Skeletal muscle tissue (tissue), 4 donors: ENCODE measurements around the gene CIRBP. TPM values are rescaled to one million over a fixed set of nuclear protein-coding genes. Genes with fewer than 3 reads are reported as not detected.
A peak's percentile ranks its signal among the peaks of the same experiment; 100 is the strongest.

Source experiments
- H3K27ac ChIP-seq: one replicate; pipeline ENCODE4 v1.7.0; 2013; ENCODE audit warnings: mild to moderate bottlenecking, low read depth, low read length, inconsistent platforms
- H3K27me3 ChIP-seq, 3 donors: one replicate each; pipeline ENCODE4 v1.7.0; 2013; ENCODE audit warnings: low read length in 3 of 3; ENCODE audit not compliant: control insufficient read depth in 3 of 3, insufficient read depth in 3 of 3
- H3K36me3 ChIP-seq, 3 donors: one replicate each; pipeline ENCODE4 v1.7.0; 2013; ENCODE audit warnings: low read length in 3 of 3; ENCODE audit not compliant: control insufficient read depth in 3 of 3, insufficient read depth in 3 of 3
- H3K4me1 ChIP-seq, 3 donors: one replicate each; pipeline ENCODE4 v1.7.0; 2013; ENCODE audit warnings: low read length in 3 of 3, mild to moderate bottlenecking in 3 of 3; ENCODE audit not compliant: control insufficient read depth in 3 of 3, insufficient read depth in 3 of 3
- H3K4me3 ChIP-seq, 3 donors: one replicate each; pipeline ENCODE4 v1.7.0; 2013; ENCODE audit warnings: low read length in 3 of 3
- H3K9ac ChIP-seq, 3 donors: one replicate each; pipeline ENCODE4 v1.7.0; 2013; ENCODE audit warnings: low read length in 3 of 3, mild to moderate bottlenecking in 3 of 3, moderate library complexity in 2 of 3, low read depth in 1 of 3
- H3K9me3 ChIP-seq, 3 donors: one replicate each; pipeline ENCODE4 v1.7.0; 2013; ENCODE audit warnings: low read length in 3 of 3; ENCODE audit not compliant: control insufficient read depth in 3 of 3
- total RNA-seq: library from RNA; depleted of rRNA; stranded (reverse); fragments of >200 nt; gene quantifications from one replicate; pipeline ENCODE4 v1.2.3, GENCODE V29; 2014
- donor health status: Osteomylitis.

CIRBP gene
- total RNA-seq, 1 donor from 2014 or later = 413 TPM

DNA sequence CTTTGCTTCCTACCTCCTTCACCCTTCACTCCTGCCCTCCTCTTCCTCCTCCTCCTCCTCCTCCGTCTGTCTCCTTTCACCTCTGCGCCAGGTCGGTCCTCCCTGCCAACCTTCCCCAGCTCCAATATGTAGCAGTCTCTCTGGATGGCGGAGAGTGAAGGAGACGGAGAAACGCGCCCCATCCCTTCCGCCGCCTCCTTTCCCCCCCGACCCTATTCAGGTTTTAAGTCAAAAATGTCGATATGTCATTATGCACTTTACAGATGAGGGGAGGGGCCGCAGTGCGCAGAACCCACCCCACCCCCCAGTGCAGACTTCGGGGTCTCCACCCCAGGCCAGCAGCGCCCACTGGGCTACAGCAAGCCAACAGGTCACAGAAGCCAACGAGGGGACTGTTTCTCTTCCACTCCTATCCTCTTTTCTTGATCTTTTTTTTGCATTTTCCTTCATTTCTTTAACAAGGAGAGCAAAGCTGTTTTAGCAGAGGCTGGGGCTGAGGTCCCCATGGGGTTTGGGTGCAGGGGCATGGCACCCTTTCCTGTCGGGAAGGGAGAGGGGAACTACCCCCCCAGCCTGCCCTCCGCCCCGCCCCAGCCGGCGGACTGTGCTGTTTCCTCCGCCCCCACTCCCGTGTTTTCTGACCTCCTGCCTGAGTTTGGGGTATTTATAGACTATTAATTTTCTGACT, 11.5 kb upstream of the CIRBP start:
- Histone ChIP-seq H3K9ac (no peak overlapping the region), H3K4me1 (peaks cover 61 to 72% (median 70%) of the 10 kb centered on the region in 3 donors), H3K27ac (peak overlapping the region; percentile 89), H3K9me3 (no peaks in the 10 kb centered on the region), H3K36me3 (peaks cover 26 to 34% (median 32%) of the 10 kb centered on the region in 3 donors), H3K27me3 (no peaks in the 10 kb centered on the region), H3K4me3 (no peak overlapping the region)

DNA sequence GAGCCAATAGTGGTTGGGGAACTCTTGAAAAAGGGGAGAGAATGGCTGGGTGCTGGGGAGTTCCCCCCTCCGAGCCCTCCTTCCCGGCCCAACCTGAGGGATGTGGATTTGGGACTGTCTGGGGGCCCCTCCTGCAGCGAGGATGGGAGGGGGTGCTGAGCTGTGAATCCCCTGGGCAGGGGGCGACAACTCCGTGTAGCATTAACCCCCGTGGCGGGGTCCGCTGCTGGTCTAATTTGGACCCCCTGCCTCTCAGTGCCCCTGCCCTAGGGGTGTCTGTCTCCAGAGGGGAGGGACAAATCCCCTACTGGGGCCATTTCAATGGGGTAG, 11.0 kb upstream of the CIRBP start:
- H3K4me3 ChIP-seq = no peak overlapping the region

DNA sequence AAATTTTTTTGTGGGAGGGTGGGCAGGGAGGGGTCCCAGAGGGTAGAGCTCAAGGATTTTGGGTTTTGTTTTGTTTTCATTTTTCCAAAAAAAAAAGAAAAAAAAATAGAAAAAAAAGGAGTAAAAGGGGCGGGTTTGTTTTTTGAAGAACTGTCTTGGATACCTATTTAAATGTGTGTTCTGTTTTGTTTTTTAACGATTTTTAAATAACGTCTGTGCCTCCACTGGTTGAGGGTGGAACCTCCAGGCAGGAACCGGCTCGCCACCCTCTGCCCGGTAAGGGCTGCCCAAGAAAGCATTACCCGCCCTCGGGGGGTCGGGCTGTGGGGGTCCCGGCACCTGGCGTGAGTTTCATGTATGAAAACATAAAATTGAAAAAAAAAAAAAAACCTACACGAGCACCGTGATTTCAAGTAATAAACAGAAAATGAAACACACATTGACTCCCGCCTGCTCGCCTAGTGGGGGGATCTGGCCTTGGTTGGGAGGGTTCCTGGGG, 10.4 kb upstream of the CIRBP start:
- no peaks in the 10 kb centered on the region for H3K27me3 ChIP-seq
- no peaks in the 10 kb centered on the region for H3K9me3 ChIP-seq
- H3K27ac ChIP-seq = peak overlapping the region; percentile 89
- H3K9ac ChIP-seq = peak overlapping the region in 1 of 3 donors; percentile 58
- peaks cover 59 to 70% (median 66%) of the 10 kb centered on the region in 3 donors for H3K4me1 ChIP-seq
- H3K36me3 ChIP-seq = peaks cover 26 to 34% (median 30%) of the 10 kb centered on the region in 3 donors
- no peak overlapping the region for H3K4me3 ChIP-seq

More for the DNA sequence above, 11.0 kb upstream of the CIRBP start:
- Histone ChIP-seq H3K36me3 (peaks cover 26 to 34% (median 32%) of the 10 kb centered on the region in 3 donors), H3K4me1 (peaks cover 63 to 75% (median 71%) of the 10 kb centered on the region in 3 donors), H3K9ac (no peak overlapping the region), H3K9me3 (no peaks in the 10 kb centered on the region), H3K27me3 (no peaks in the 10 kb centered on the region), H3K27ac (peak overlapping the region; percentile 89)

DNA sequence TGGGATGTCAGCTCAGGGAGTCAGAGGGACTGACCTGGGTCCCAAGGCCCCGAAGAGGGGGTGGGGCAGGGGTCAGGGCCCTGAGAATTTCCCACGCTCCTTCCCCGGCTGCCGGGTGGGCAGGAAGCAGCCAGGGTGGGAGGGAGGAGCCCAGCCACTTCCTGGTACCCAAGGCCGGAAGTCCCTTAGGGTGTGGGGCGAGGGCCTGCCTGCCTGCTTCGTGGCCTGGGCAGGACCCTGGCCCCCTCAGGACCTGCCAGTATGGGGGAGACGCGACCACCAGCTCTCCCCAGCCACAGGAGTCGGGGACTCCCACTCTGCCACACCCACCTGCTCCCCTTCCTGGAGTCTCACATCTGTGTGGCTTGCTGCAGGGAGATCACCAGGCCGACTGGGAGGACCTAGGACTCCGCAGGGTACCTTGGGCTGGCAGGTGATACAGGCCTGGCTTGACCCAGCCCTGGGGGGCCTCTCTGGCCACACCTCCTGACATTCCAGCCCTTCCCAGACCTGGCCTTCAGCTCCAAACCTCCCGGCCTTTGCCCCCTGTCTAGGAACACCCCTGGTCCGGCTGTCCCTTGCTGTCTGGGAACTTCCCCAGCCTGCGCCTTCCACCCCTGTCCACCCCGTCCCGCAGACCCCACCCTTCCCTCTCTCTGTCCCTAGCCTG, 9.8 kb upstream of the CIRBP start:
- Histone ChIP-seq H3K27me3 (no peaks in the 10 kb centered on the region), H3K36me3 (peaks cover 26 to 31% (median 26%) of the 10 kb centered on the region in 3 donors), H3K27ac (peak overlapping the region; percentile 89), H3K4me1 (peaks cover 54 to 65% (median 60%) of the 10 kb centered on the region in 3 donors), H3K9me3 (no peaks in the 10 kb centered on the region), H3K9ac (peak overlapping the region; percentile 2 to 58 (median 57)), H3K4me3 (peak overlapping the region; percentile 7 to 43 (median 41))

DNA sequence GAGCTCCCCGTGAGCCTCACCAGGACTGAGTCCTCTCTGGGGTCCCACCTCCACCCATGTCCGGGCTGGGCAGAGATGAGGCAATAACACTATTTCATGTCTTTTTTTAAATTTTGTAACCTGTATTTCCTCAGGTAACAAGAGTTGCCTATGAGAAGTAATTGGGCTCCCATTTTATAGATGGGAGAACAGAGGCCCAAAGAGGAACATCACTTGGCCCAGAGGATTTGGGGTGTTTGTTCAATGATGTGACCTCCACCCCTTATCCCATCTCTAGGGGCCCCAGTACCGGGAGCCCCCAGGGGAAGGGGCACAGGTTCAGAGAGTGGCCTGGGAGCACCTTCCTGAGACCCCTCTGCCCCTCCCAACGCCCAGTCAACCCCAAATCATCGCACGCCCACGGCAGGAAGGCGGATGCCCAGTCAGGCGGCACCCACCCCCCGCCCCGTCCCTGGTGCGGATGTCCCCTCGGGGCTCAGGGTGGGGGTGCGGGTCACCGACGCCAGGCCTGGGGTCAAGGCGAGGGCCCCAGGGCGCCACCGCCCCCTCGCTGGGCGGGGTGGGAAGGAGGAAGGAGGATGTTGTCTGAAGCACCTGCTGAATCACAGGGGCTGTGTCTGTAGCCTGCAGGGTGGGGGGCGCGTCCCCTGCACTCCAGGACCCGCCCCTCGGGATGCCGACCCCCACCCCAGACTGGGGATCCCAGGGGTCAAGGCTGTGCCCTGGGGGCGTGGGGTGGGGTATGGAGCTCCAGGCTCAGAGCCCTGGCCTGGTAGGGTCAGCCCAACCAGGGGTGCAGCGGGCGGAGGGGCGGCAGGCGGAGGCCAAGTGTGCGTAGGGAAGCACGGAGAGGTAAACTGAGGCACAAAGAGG, 9.0 kb upstream of the CIRBP start:
- no peaks in the 10 kb centered on the region for H3K27me3 ChIP-seq
- peak overlapping the region; percentile 7 to 51 (median 49) for H3K4me3 ChIP-seq
- peak overlapping the region in 2 of 3 donors; percentile 57 to 58 for H3K9ac ChIP-seq
- peaks cover 47 to 65% (median 55%) of the 10 kb centered on the region in 3 donors for H3K4me1 ChIP-seq
- H3K9me3 ChIP-seq = no peaks in the 10 kb centered on the region
- peaks cover 18 to 23% (median 18%) of the 10 kb centered on the region in 3 donors for H3K36me3 ChIP-seq
- H3K27ac ChIP-seq = peak overlapping the region; percentile 89

DNA sequence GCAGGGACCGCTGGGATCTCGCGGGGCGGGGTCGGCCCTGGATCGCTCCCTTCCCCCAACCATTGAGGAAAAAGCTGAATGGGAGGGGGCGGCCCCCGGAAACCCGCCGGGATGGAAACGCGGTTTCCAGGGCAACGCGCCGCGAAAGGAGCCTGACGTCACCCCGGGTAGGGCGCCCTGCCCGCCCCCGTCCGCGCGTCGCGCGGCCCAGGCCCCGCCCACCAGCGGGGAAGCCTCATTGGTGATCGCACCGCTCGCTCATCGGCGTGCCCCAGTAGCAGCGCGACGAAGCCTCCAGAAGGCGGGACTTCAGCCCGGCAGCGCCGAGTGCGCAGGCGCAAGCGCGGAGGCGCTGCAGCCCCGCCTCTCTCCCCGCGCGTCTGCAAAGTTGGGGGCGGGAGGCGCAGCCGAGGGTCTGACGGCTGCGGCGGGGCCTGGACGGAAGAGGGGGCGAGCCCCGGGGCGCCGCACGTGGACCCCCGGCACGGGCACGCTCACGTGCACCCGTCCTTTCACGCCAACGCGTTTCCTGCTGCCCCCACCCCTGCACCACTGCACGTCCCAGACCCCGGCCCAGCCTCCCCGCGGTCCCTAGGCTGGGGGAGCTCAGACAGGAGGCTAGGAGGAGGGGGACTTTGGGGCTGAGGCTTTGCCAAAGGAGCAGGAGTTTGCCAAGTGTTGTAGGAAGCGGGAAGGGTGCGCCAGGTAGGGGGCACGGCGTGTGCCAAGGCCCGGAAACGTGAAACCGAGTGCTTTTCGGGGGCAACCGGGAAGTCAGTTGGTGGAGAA, 8.2 kb upstream of the CIRBP start:
- Histone ChIP-seq H3K4me1 (peaks cover 47 to 64% (median 53%) of the 10 kb centered on the region in 3 donors), H3K27me3 (no peaks in the 10 kb centered on the region), H3K27ac (peak overlapping the region; percentile 89), H3K9ac (peak overlapping the region; percentile 80 to 86 (median 83)), H3K36me3 (peaks cover 10 to 14% (median 10%) of the 10 kb centered on the region in 3 donors), H3K4me3 (peak overlapping the region; percentile 71 to 83 (median 78)), H3K9me3 (no peaks in the 10 kb centered on the region)

DNA sequence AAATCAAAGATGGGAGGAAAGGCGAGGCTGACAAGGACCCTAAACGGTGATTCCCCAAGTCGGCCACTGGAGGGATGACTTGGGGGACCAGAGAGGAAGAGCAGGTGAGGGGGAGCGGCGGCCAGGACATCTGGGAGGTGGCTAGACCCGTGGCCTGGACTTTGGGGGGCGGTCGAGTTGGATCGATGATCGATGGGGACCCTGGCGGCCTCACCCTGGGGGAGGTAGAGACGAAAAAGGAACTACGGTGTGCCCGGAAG, 7.7 kb upstream of the CIRBP start:
- Histone ChIP-seq H3K9me3 (no peaks in the 10 kb centered on the region), H3K27ac (peak overlapping the region; percentile 89), H3K36me3 (peaks cover 7 to 11% (median 8%) of the 10 kb centered on the region in 3 donors), H3K27me3 (no peaks in the 10 kb centered on the region), H3K9ac (peak overlapping the region; percentile 80 to 86 (median 83)), H3K4me3 (peak overlapping the region; percentile 71 to 83 (median 78)), H3K4me1 (peaks cover 50 to 66% (median 56%) of the 10 kb centered on the region in 3 donors)

DNA sequence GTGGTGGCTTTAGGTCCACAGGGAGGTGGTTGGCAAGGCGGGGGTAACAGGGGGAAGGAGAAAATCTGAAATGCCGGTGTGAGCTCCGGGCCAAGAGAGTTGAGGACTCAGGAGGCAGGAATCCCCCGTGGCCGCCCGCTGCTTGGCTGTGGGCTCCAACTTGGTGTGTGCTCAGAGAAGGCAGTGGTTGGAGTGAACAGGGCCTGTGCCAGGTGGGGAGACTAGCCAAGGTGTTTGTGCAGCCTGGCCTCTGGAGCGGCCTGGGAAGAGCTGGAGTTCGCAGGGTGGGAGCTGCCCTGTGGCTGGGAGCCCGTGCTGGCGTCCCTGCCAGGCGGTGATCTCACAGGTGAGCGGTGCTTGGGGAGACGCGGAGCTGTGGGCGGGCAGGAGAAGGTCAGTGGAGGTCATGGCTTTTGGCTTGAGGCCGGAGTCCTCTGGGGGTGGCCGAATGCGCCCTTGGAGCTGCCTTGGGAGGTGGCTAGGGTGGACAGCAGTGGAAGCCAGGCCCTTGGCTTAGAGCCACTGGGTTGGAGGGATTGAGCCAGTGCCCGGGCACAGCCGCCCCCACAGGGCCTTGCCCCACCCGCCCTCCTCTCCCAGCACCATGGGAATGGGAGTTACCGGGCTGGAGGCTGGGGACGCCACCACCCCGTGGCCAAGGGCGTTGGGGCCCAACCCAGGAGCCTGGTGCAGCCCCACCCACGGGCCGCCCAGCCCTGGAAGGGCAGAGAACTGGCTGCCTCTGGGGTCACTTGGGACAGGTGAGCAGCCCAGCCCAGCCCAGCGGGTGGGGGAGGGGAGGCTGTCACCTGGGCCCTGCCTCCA, 7.1 kb upstream of the CIRBP start:
- Histone ChIP-seq H3K4me3 (peak overlapping the region; percentile 71 to 83 (median 78)), H3K36me3 (peaks cover 2 to 6% (median 3%) of the 10 kb centered on the region in 3 donors), H3K27me3 (no peaks in the 10 kb centered on the region), H3K9ac (peak overlapping the region; percentile 80 to 86 (median 83)), H3K9me3 (no peaks in the 10 kb centered on the region), H3K27ac (peak overlapping the region; percentile 89), H3K4me1 (peaks cover 50 to 62% (median 57%) of the 10 kb centered on the region in 3 donors)
